NT2/D1 (cell line): Measurements from ENCODE around the gene GNAQ.

Experiments used
- DNase-seq: peaks from one replicate; pipeline ENCODE4 v3.0.0-alpha.2; 2011; ENCODE audit warnings: low read depth, low spot score
- H3K27me3 ChIP-seq: 2 replicates; pipeline ENCODE4 v1.6.0; 2011; ENCODE audit warnings: mild to moderate bottlenecking; ENCODE audit not compliant: insufficient read length, insufficient read depth
- H3K36me3 ChIP-seq: 2 replicates; pipeline ENCODE4 v1.6.1; 2011; ENCODE audit warnings: mild to moderate bottlenecking, low read length, mixed read lengths; ENCODE audit not compliant: insufficient read depth, insufficient read length
- H3K4me1 ChIP-seq: 2 replicates; pipeline ENCODE4 v1.5.1; 2011; ENCODE audit not compliant: insufficient read depth, insufficient read length
- H3K4me3 ChIP-seq: 2 replicates; pipeline ENCODE4 v1.5.1; 2011; ENCODE audit warnings: low read depth; ENCODE audit not compliant: insufficient read length
- H3K9ac ChIP-seq: 2 replicates; pipeline ENCODE4 v1.6.0; 2011; ENCODE audit warnings: low read depth; ENCODE audit not compliant: insufficient read length
- H3K9me3 ChIP-seq: 2 replicates; pipeline ENCODE4 v1.5.1; 2011; ENCODE audit warnings: mild to moderate bottlenecking, low read length; ENCODE audit not compliant: insufficient read depth
- SUZ12 ChIP-seq: IDR thresholded peaks from 2 replicates; pipeline ENCODE4 v1.6.1; 2011; ENCODE audit not compliant: insufficient read length, insufficient read depth; ENCODE audit errors: extremely low read depth
- YY1 ChIP-seq: IDR thresholded peaks from 2 replicates; pipeline ENCODE4 v1.6.1; 2011; ENCODE audit not compliant: insufficient read length, insufficient read depth
- ZNF274 ChIP-seq: IDR thresholded peaks from 2 replicates; pipeline ENCODE4 v1.6.1; 2011; ENCODE audit warnings: mild to moderate bottlenecking, low read depth, low read length

Gene GNAQ

GRCh38 chr9:77959803-77960202 lies 71.8 kb downstream of the GNAQ start:
- H3K4me1 ChIP-seq: peaks cover 3% of the 10 kb centered on the region
- no peak for TF ChIP-seq ZNF274
- TF ChIP-seq YY1: no peak
- no peak for TF ChIP-seq SUZ12
- H3K9me3 ChIP-seq: no peaks in the 10 kb centered on the region
- H3K27me3 ChIP-seq: no peaks in the 10 kb centered on the region
- no peak for DNase-seq
- no peak overlapping the region for H3K4me3 ChIP-seq
- no peaks in the 10 kb centered on the region for H3K36me3 ChIP-seq
- no peak overlapping the region for H3K9ac ChIP-seq

- Histone ChIP-seq H3K4me3 (no peak overlapping the region), H3K27me3 (no peaks in the 10 kb centered on the region), H3K4me1 (peaks cover 3% of the 10 kb centered on the region), H3K9ac (no peak overlapping the region), H3K9me3 (no peaks in the 10 kb centered on the region), H3K36me3 (no peaks in the 10 kb centered on the region)
- TF ChIP-seq ZNF274: no peak
- TF ChIP-seq YY1: no peak
- TF ChIP-seq SUZ12: no peak
- DNase-seq: no peak
These were observed 74.0 kb downstream of the GNAQ start for GRCh38 chr9:77957652-77958051.

DNA sequence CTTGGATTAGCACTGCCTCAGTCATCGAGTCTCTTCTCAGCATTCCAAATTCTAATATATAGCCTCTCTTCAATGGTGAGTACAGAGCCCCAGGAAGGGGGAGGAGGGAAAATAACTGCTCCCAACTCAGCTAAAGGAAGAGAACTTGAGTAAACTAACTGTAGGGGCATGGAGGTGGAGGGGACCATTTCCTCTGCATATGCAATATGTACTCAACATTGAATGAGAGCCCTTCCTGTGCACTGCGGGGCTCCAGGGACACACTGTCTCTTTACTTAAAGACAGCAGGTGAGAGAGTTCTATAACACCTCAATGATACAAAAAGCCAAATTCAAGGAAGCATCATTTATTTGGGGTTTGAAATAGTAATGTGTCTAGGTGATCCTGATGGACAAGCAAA lies 75.1 kb downstream of the GNAQ start:
- Histone ChIP-seq H3K4me1 (peaks cover 3% of the 10 kb centered on the region), H3K36me3 (no peaks in the 10 kb centered on the region), H3K27me3 (no peaks in the 10 kb centered on the region), H3K4me3 (no peak overlapping the region), H3K9me3 (no peaks in the 10 kb centered on the region), H3K9ac (no peak overlapping the region)
- no peak for TF ChIP-seq ZNF274
- TF ChIP-seq YY1: no peak
- TF ChIP-seq SUZ12: no peak
- DNase-seq: peak; percentile 16

DNA sequence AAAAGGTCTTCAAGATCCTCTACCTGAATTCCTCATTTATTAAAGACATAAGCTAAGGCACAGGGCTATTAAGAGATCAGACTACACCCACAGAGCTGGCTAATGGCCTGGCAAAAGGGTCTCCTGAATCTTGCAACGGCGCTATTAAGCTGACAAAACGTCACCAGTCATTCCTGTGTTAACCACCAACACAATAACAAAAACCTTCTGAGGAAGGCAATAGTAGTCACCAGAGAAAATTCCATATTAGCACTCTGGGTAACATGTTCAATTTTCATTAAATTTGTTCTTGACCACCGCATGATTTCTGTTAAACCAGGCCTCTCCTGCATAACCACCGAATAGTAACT lies 77.0 kb downstream of the GNAQ start:
- TF ChIP-seq SUZ12: no peak
- no peak overlapping the region for H3K9ac ChIP-seq
- no peak for DNase-seq
- H3K4me3 ChIP-seq: no peak overlapping the region
- H3K27me3 ChIP-seq: no peaks in the 10 kb centered on the region
- H3K36me3 ChIP-seq: no peaks in the 10 kb centered on the region
- H3K9me3 ChIP-seq: no peaks in the 10 kb centered on the region
- H3K4me1 ChIP-seq: no peaks in the 10 kb centered on the region

- TF ChIP-seq SUZ12 (no peak), YY1 (no peak), ZNF274 (no peak)
- no peak overlapping the region for H3K4me3 ChIP-seq
- no peaks in the 10 kb centered on the region for H3K36me3 ChIP-seq
- H3K27me3 ChIP-seq: no peaks in the 10 kb centered on the region
- H3K4me1 ChIP-seq: no peaks in the 10 kb centered on the region
- H3K9me3 ChIP-seq: no peaks in the 10 kb centered on the region
- no peak overlapping the region for H3K9ac ChIP-seq
- no peak for DNase-seq
These were observed 77.5 kb downstream of the GNAQ start for GRCh38 chr9:77954013-77954665.

- DNase-seq: no peak
- no peak overlapping the region for H3K9ac ChIP-seq
- H3K36me3 ChIP-seq: no peaks in the 10 kb centered on the region
- TF ChIP-seq SUZ12 (no peak), YY1 (no peak), ZNF274 (no peak)
- no peaks in the 10 kb centered on the region for H3K27me3 ChIP-seq
- H3K4me1 ChIP-seq: no peaks in the 10 kb centered on the region
- no peak overlapping the region for H3K4me3 ChIP-seq
- no peaks in the 10 kb centered on the region for H3K9me3 ChIP-seq
These were observed 78.0 kb downstream of the GNAQ start for GRCh38 chr9:77953590-77953989.

DNA sequence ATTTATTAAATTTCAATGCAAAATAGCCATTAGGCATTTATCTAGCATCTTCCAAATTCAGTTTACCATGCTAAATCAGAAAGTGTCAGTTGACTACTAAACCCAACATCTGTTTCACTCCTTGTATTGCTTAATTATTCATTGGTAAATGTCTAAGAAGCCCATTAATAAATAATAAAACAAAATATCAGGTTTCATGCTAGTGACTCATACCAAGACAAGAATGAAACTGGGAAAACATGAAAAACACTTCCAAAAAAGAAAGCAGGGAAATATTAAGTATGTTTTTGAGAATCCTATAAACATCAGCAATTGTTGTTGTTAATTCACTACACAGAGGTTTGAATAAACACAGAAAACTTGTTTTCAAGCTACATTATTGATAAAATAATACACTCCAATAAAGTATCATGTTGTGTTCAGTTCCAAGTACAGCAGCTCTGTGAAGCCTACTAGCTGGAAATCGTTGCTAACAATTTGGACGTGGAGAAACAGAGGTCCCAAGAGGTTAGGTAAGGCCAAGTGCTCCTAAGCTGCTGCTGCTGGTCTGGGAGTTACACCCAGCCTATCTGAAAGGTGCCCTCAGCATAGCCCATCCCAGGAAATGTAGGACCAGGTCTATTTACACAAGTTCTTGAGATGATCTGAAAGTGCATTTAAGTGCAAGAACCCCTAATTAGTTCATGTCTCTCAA lies 78.8 kb downstream of the GNAQ start:
- TF ChIP-seq ZNF274: no peak
- no peak for TF ChIP-seq YY1
- no peak for TF ChIP-seq SUZ12
- H3K36me3 ChIP-seq: no peaks in the 10 kb centered on the region
- H3K9me3 ChIP-seq: no peaks in the 10 kb centered on the region
- H3K27me3 ChIP-seq: no peaks in the 10 kb centered on the region
- H3K4me1 ChIP-seq: no peaks in the 10 kb centered on the region
- no peak overlapping the region for H3K9ac ChIP-seq
- no peak overlapping the region for H3K4me3 ChIP-seq
- DNase-seq: no peak
